ENCODE measurements around the gene GTF2H4. TPM values are rescaled to one million over a fixed set of nuclear protein-coding genes. Genes with fewer than 3 reads are reported as not detected.

Gene GTF2H4
- total and polyA plus RNA-seq, 2 of the 8 experiments (the other 6 are each of a cell fraction or from before 2014, with no cell fraction given): 42.3 to 53.4 TPM

- Histone ChIP-seq H2BK15ac (ENCODE audit: low read length) (no peak overlapping the region), H2BK120ac (replicated peaks; ENCODE audit: low read depth, low read length) (no peak overlapping the region), H3K56ac (replicated peaks; ENCODE audit: insufficient read length, low read depth, low read length) (no peak overlapping the region), H3K79me2 (ENCODE audit: control insufficient read depth in 1 of 2, insufficient read depth in 2 of 2, low read length in 2 of 2) (peaks cover 3 to 53% of the 10 kb centered on the region in 2 experiments), H4K8ac (ENCODE audit: extremely low read depth, insufficient read depth, low read length) (no peak overlapping the region), H3K9me3 (ENCODE audit: insufficient read depth in 2 of 2, low read depth in 1 of 2, low read length in 1 of 2) (no peaks in the 10 kb centered on the region), H3K14ac (ENCODE audit: insufficient read length) (no peak overlapping the region), H3K18ac (ENCODE audit: extremely low read depth, low read length) (no peak overlapping the region), H3K27ac (ENCODE audit: low read depth, low read length) (no peak overlapping the region), H3K23ac (ENCODE audit: insufficient read length) (no peak overlapping the region), H3K27me3 (replicated peaks in 1 of 4; ENCODE audit: control insufficient read depth in 3 of 4, extremely low read depth in 1 of 4, insufficient read depth in 3 of 4, low read length in 3 of 4) (no peaks in the 10 kb centered on the region), H3K36me3 (ENCODE audit: control insufficient read depth in 2 of 4, insufficient read depth in 4 of 4, low read length in 3 of 4) (peaks cover 39 to 73% (median 60%) of the 10 kb centered on the region in 4 experiments), H2AK5ac (ENCODE audit: low read depth, low read length) (0 out of 2 replicates have a peak overlapping the region, but pooled peaks have one; percentile 30), H3K23me2 (ENCODE audit: low read depth, low read length) (peaks cover 12% of the 10 kb centered on the region), H3K9ac (replicated peaks in 1 of 4; ENCODE audit: extremely low read depth in 1 of 4, low read depth in 3 of 4, low read length in 3 of 4) (no peak overlapping the region), H2AFZ (ENCODE audit: low read length) (no peak overlapping the region), H2BK5ac (ENCODE audit: low read depth, low read length) (peak overlapping the region; percentile 75; the same call in 1 of the 2 replicates), H4K91ac (replicated peaks; ENCODE audit: insufficient read length, low read length) (no peak overlapping the region), H3K79me1 (ENCODE audit: low read depth, low read length) (peaks cover 14% of the 10 kb centered on the region), H4K20me1 (replicated peaks in 1 of 2; ENCODE audit: control insufficient read depth in 1 of 2, insufficient read depth in 2 of 2, low read length in 2 of 2) (peaks cover 4 to 31% of the 10 kb centered on the region in 2 experiments), H2BK12ac (ENCODE audit: low read depth, low read length) (no peak overlapping the region), H3K4me3 (ENCODE audit: extremely low read depth in 1 of 4, insufficient read depth in 2 of 4, low read depth in 3 of 4, low read length in 4 of 4) (no peak overlapping the region), H2BK20ac (ENCODE audit: low read length) (no peak overlapping the region), H3K4me2 (ENCODE audit: insufficient read depth in 1 of 2, low read depth in 2 of 2, low read length in 2 of 2) (no peak overlapping the region), H3K4me1 (replicated peaks in 1 of 4; ENCODE audit: control insufficient read depth in 3 of 4, insufficient read depth in 4 of 4, low read length in 3 of 4) (peaks cover 6 to 16% (median 10%) of the 10 kb centered on the region in 4 experiments), H4K5ac (ENCODE audit: insufficient read length, low read depth, low read length) (no peak overlapping the region), H3K4ac (replicated peaks; ENCODE audit: insufficient read length, low read depth, low read length) (no peak overlapping the region)
- no peak for DNase-seq (ENCODE audit: low read depth in 1 of 2, low spot score in 2 of 2)
- CTCF ChIA-PET (ENCODE audit: partially characterized antibody): interaction anchor here (0.5 to 29.0 kb wide), 10 partner anchors 9 to 180 kb away, joined by 3 to 610 read pairs (median 6); partner anchors contain the start of gene VARS2
- 93% methylated on average over 11 of the region's 12 CpGs; no CpG with 5 or more reads in 1 of the 2 experiments for WGBS, 2 experiments (ENCODE audit: extremely low coverage in 1 of 2, insufficient coverage in 1 of 2, insufficient read length in 1 of 2, insufficient replicate concordance in 2 of 2, low coverage in 1 of 2, low lambda C conversion rate in 2 of 2, missing lambda C conversion rate in 1 of 2)
- POLR2A ChIA-PET (ENCODE audit: partially characterized antibody): interaction anchor here (0.7 to 19.5 kb wide), 7 partner anchors 13 to 149 kb away, joined by 3 to 452 read pairs (median 4); partner anchors contain the start of gene IER3
- no peak for FAIRE-seq
- TF ChIP-seq KDM1A (IDR thresholded peaks at IDR 0.05; ENCODE audit: borderline replicate concordance, low read length): no peak
Measured at GRCh38 chr6:30890646-30891449, 17.2 kb upstream of the GTF2H4 start.

All from H1 (cell line).